Measurements from ENCODE around the gene TEAD1.

- TF ChIP-seq CTCF (IDR thresholded peaks at IDR 0.05; ENCODE audit: low read depth, low read length, poor library complexity, severe bottlenecking) (no peak), EZH2phosphoT487 (IDR thresholded peaks at IDR 0.05; ENCODE audit: borderline replicate concordance, low read length) (no peak)
Measured at GRCh38 chr11:12871241-12871640, 197.0 kb downstream of the TEAD1 start.
